OCI-LY3 (cell line): ENCODE data around the gene JADE3.

Source experiments
- EZH2phosphoT487 ChIP-seq: fragments of 200-600 bp; shearing (Covaris generic); IDR thresholded peaks from 2 replicates; pipeline ENCODE4 v1.6.1; 2018; ENCODE audit warnings: antibody characterized with exemption, mixed run types, low read depth
- TF ChIP-seq, protein P1 (sequence below): fragments of 200-600, 300-600 bp; sonication (generic); IDR thresholded peaks from 2 replicates; pipeline ENCODE4 v1.5.1; 2014; ENCODE audit warnings: antibody characterized with exemption, low read length, low read depth

DNA sequence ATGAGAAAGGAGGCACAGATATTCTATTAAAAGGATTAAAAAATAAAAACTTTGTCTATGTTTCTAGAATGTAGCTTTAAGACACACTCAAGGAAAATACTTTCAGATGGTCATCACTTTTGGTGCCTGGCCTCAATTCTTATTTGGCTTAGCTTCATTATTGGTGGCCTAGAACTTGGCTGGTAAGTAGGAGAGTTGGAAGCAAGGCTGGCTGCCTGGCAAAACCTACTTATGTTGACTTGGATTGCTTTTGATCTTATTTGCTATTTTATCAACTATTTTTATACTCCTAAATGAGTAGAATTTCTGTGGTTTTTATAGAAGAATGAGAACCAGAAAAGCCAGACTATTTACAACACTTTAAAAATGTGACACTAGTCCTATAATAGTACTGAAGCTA, 35.3 kb upstream of the JADE3 start:
- TF ChIP-seq, protein P1, sequence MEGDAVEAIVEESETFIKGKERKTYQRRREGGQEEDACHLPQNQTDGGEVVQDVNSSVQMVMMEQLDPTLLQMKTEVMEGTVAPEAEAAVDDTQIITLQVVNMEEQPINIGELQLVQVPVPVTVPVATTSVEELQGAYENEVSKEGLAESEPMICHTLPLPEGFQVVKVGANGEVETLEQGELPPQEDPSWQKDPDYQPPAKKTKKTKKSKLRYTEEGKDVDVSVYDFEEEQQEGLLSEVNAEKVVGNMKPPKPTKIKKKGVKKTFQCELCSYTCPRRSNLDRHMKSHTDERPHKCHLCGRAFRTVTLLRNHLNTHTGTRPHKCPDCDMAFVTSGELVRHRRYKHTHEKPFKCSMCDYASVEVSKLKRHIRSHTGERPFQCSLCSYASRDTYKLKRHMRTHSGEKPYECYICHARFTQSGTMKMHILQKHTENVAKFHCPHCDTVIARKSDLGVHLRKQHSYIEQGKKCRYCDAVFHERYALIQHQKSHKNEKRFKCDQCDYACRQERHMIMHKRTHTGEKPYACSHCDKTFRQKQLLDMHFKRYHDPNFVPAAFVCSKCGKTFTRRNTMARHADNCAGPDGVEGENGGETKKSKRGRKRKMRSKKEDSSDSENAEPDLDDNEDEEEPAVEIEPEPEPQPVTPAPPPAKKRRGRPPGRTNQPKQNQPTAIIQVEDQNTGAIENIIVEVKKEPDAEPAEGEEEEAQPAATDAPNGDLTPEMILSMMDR = no peak
- TF ChIP-seq EZH2phosphoT487 = no peak
